PC-3 (cell line): Measurements from ENCODE around the gene ZSCAN2. TPM values are rescaled to one million over a fixed set of nuclear protein-coding genes. Genes with fewer than 3 reads are reported as not detected.

Source experiments
- ATAC-seq: fragments of 200-7000 bp; cut with Tn5 transposase; 2 replicates; pipeline ENCODE4 v1.9.1; 2020; ENCODE audit warnings: mild to moderate bottlenecking, moderate library complexity
- BruUV-seq: library from RNA; stranded (reverse); fragments of 400-500 nt; replicated peaks from 2 replicates; lab custom pipeline; 2021; lab: Mats Ljungman, UMichigan
- CTCF ChIA-PET: fragments of 300-600 bp; sonication (Branson Sonifier 250); formaldehyde crosslinking; loops from one replicate; lab custom pipeline; 2022; ENCODE audit warnings: antibody characterized with exemption; lab: Charles Lee
- POLR2A ChIA-PET: fragments of 300-600 bp; sonication (Branson Sonifier 250); formaldehyde crosslinking; loops from one replicate; lab custom pipeline; 2022; ENCODE audit warnings: antibody characterized with exemption; ENCODE audit not compliant: unreplicated experiment; lab: Charles Lee
- DNase-seq: peaks from one replicate; pipeline ENCODE4 v3.0.0-alpha.2; 2015
- H2AFZ ChIP-seq: fragments of 300-600 bp; sonication (generic); 2 replicates; pipeline ENCODE4 v1.6.0; 2016; ENCODE audit warnings: antibody characterized with exemption, low read length
- H3F3A ChIP-seq: fragments of 300-600 bp; sonication (generic); one replicate; pipeline ENCODE4 v1.6.0; 2017; ENCODE audit warnings: antibody characterized with exemption, low read length, control low read depth, mild to moderate bottlenecking; ENCODE audit not compliant: unreplicated experiment
- H3K27ac ChIP-seq: fragments of 300-600 bp; sonication (generic); 2 replicates; pipeline ENCODE4 v1.5.1; 2016; ENCODE audit warnings: mild to moderate bottlenecking, low read length
- H3K27me3 ChIP-seq: fragments of 300-600 bp; sonication (generic); 2 replicates; pipeline ENCODE4 v1.6.1; 2016; ENCODE audit warnings: low read length, mixed read lengths
- H3K36me3 ChIP-seq: fragments of 300-600 bp; sonication (generic); 2 replicates; pipeline ENCODE4 v1.6.1; 2016; ENCODE audit warnings: low read depth, mixed run types, low read length, mixed read lengths
- H3K4me1 ChIP-seq: fragments of 300-600 bp; sonication (generic); 2 replicates; pipeline ENCODE4 v1.5.1; 2016; ENCODE audit warnings: low read length; ENCODE audit not compliant: insufficient read depth
- H3K4me2 ChIP-seq: fragments of 300-600 bp; sonication (generic); 2 replicates; pipeline ENCODE4 v1.6.0; 2016; ENCODE audit warnings: low read length
- H3K4me3 ChIP-seq: fragments of 300-600 bp; sonication (generic); 2 replicates; pipeline ENCODE4 v1.5.1; 2016; ENCODE audit warnings: mild to moderate bottlenecking, low read length, mixed read lengths
- H3K79me2 ChIP-seq: fragments of 300-600 bp; sonication (generic); 2 replicates; pipeline ENCODE4 v1.6.1; 2017; ENCODE audit warnings: low read length, mixed read lengths
- H3K9ac ChIP-seq: fragments of 300-600 bp; sonication (generic); 2 replicates; pipeline ENCODE4 v1.6.0; 2016; ENCODE audit warnings: mild to moderate bottlenecking, low read length
- H3K9me2 ChIP-seq: fragments of 300-600 bp; sonication (generic); replicated peaks from 2 replicates; pipeline ENCODE4 v1.6.1; 2016; ENCODE audit warnings: mixed run types, low read length, mixed read lengths
- H3K9me3 ChIP-seq: fragments of 300-600 bp; sonication (generic); 2 replicates; pipeline ENCODE4 v1.6.1; 2016; ENCODE audit warnings: low read length, mixed read lengths
- H4K20me1 ChIP-seq: fragments of 300-600 bp; sonication (generic); 2 replicates; pipeline ENCODE4 v1.6.1; 2016; ENCODE audit warnings: low read length, mixed read lengths
- CTCF ChIP-seq: fragments of 300-600 bp; sonication (generic); conservative IDR thresholded peaks from 2 replicates; pipeline ENCODE4 v1.5.1; 2017; ENCODE audit warnings: antibody characterized with exemption, low read depth, mild to moderate bottlenecking, low read length
- EZH2 ChIP-seq: fragments of 300-600 bp; sonication (generic); IDR thresholded peaks from one replicate; pipeline ENCODE4 v1.6.1; 2017; ENCODE audit warnings: antibody characterized with exemption, mild to moderate bottlenecking, low read length; ENCODE audit not compliant: unreplicated experiment
- EZH2phosphoT487 ChIP-seq: fragments of 300-600 bp; sonication (generic); IDR thresholded peaks from 2 replicates; pipeline ENCODE4 v1.6.1; 2018; ENCODE audit warnings: mild to moderate bottlenecking, antibody characterized with exemption, low read length, borderline replicate concordance
- intact Hi-C: fragments of 100-400 bp; cut with micrococcal nuclease; formaldehyde crosslinking; loops from 2 replicates; pipeline ENCODE4 v1.9.0; 2023
- total RNA-seq: library from RNA; depleted of rRNA; stranded (reverse); fragments of >200 nt; gene quantifications from 2 replicates; pipeline ENCODE4 v1.2.3, GENCODE V29; 2014

ZSCAN2 gene
- total RNA-seq, 1 experiment from 2014 or later, result 15.0 TPM

GRCh38 chr15:84658788-84659411, 58.1 kb downstream of the ZSCAN2 start:
- Histone ChIP-seq H3K9ac (peak overlapping the region; percentile 75), H3K4me2 (peak overlapping the region; percentile 82)

GRCh38 chr15:84659904-84660781, 59.3 kb downstream of the ZSCAN2 start:
- ATAC-seq, result 0 out of 2 replicates have a peak, but pooled peaks have one; percentile 5
- Histone ChIP-seq H3F3A (no peaks in the 10 kb centered on the region), H3K27ac (no peak overlapping the region), H3K79me2 (no peaks in the 10 kb centered on the region), H3K27me3 (no peaks in the 10 kb centered on the region), H3K4me2 (no peak overlapping the region), H3K4me3 (no peak overlapping the region), H3K9me2 (no peaks in the 10 kb centered on the region), H3K9me3 (no peaks in the 10 kb centered on the region), H3K36me3 (no peaks in the 10 kb centered on the region), H2AFZ (no peak overlapping the region), H4K20me1 (no peaks in the 10 kb centered on the region), H3K4me1 (peaks cover 13% of the 10 kb centered on the region; the same call in 1 of the 2 replicates), H3K9ac (no peak overlapping the region)
- no peak for DNase-seq
- no TSS peak for BruUV-seq
- TF ChIP-seq EZH2phosphoT487 (no peak), CTCF (no peak), EZH2 (no peak)
- CTCF ChIA-PET, result no interaction called here
- intact Hi-C loops, result no loop called here
- POLR2A ChIA-PET, result no interaction called here

More at GRCh38 chr15:84658788-84659411, 58.1 kb downstream of the ZSCAN2 start:
- Histone ChIP-seq H3K4me1 (peaks cover 17% of the 10 kb centered on the region; the same call in 1 of the 2 replicates), H3K36me3 (no peaks in the 10 kb centered on the region), H3K27me3 (no peaks in the 10 kb centered on the region), H4K20me1 (no peaks in the 10 kb centered on the region), H3F3A (no peaks in the 10 kb centered on the region), H3K79me2 (peaks cover 2% of the 10 kb centered on the region), H3K9me3 (no peaks in the 10 kb centered on the region), H3K4me3 (peak overlapping the region; percentile 69), H3K27ac (peak overlapping the region; percentile 44; the same call in 1 of the 2 replicates), H2AFZ (peak overlapping the region; percentile 88), H3K9me2 (no peaks in the 10 kb centered on the region)
- no TSS peak for BruUV-seq
- no peak for TF ChIP-seq EZH2phosphoT487
- no peak for TF ChIP-seq EZH2
- TF ChIP-seq CTCF, result no peak
- ChIA-PET CTCF (interaction anchor here (0.7 to 1.2 kb wide), 2 partner anchors 10 to 24 kb away, joined by 6 to 10 read pairs; no protein-coding TSS in a partner anchor), POLR2A (no interaction called here)
- intact Hi-C loops, result loop anchor here (1.0 kb wide), 1 partner anchor 269 kb away; no protein-coding TSS in a partner anchor
- DNase-seq, result no peak
- ATAC-seq, result no peak
